HEK293T (cell line): ENCODE measurements around the gene LRP2.
"Not testable (repeated sequence)": the region's sequence is repeated elsewhere in the genome, so short reads cannot be mapped to it uniquely, and the experiment has no call there.

ENCODE experiments used
- CTCF ChIA-PET: fragments of 350-600 bp; formaldehyde crosslinking; extraction: SDS; loops from one replicate; lab custom pipeline; 2021; ENCODE audit warnings: antibody characterized with exemption, inconsistent platforms; lab: Yijun Ruan, JAX
- POLR2A ChIA-PET: fragments of 350-600 bp; formaldehyde crosslinking; extraction: SDS; loops from one replicate; lab custom pipeline; 2020; ENCODE audit warnings: antibody characterized with exemption, inconsistent platforms; lab: Yijun Ruan, JAX
- DNase-seq: peaks from one replicate; pipeline ENCODE4 v3.0.0; 2012; ENCODE audit warnings: mixed read lengths; ENCODE audit errors: extremely low spot score
- ARNT ChIP-seq: fragments of 450-650 bp; IDR thresholded peaks from 2 replicates; pipeline ENCODE4 v1.6.1; 2017; ENCODE audit warnings: mild to moderate bottlenecking
- BHLHE40 ChIP-seq: fragments of 450-650 bp; IDR thresholded peaks from 2 replicates; pipeline ENCODE4 v1.6.1; 2016; ENCODE audit warnings: mild to moderate bottlenecking, moderate library complexity, borderline replicate concordance
- CTBP1 ChIP-seq: fragments of 450-650 bp; IDR thresholded peaks from 2 replicates; pipeline ENCODE4 v1.6.1; 2016; ENCODE audit warnings: borderline replicate concordance
- ELF4 ChIP-seq: fragments of 450-650 bp; IDR thresholded peaks from 2 replicates; pipeline ENCODE4 v1.6.1; 2017; ENCODE audit warnings: antibody characterized with exemption
- FOXA1 ChIP-seq: fragments of 450-650 bp; IDR thresholded peaks from 2 replicates; pipeline ENCODE4 v1.6.1; 2016; ENCODE audit warnings: mild to moderate bottlenecking
- FOXK2 ChIP-seq: fragments of 450-650 bp; IDR thresholded peaks from 2 replicates; pipeline ENCODE4 v1.6.1; 2016; ENCODE audit warnings: mild to moderate bottlenecking
- FOXM1 ChIP-seq: fragments of 450-650 bp; IDR thresholded peaks from 2 replicates; pipeline ENCODE4 v1.6.1; 2017; ENCODE audit warnings: mild to moderate bottlenecking, borderline replicate concordance
- HDGF ChIP-seq: fragments of 450-650 bp; IDR thresholded peaks from 2 replicates; pipeline ENCODE4 v1.6.1; 2017; ENCODE audit warnings: antibody characterized with exemption, borderline replicate concordance
- L3MBTL2 ChIP-seq: fragments of 450-650 bp; conservative IDR thresholded peaks from 2 replicates; pipeline ENCODE4 v1.6.1; 2016; ENCODE audit warnings: mild to moderate bottlenecking
- LEF1 ChIP-seq: fragments of 450-650 bp; IDR thresholded peaks from 2 replicates; pipeline ENCODE4 v1.6.1; 2017; ENCODE audit warnings: mild to moderate bottlenecking, borderline replicate concordance
- NFRKB ChIP-seq: fragments of 450-650 bp; IDR thresholded peaks from 2 replicates; pipeline ENCODE4 v1.6.1; 2016; ENCODE audit warnings: mild to moderate bottlenecking, moderate library complexity
- PKNOX1 ChIP-seq: fragments of 450-650 bp; IDR thresholded peaks from 2 replicates; pipeline ENCODE4 v1.6.1; 2016
- SP1 ChIP-seq: fragments of 450-650 bp; IDR thresholded peaks from 2 replicates; pipeline ENCODE4 v1.6.1; 2017
- SUZ12 ChIP-seq: fragments of 450-650 bp; IDR thresholded peaks from 2 replicates; pipeline ENCODE4 v1.6.1; 2016; ENCODE audit warnings: mild to moderate bottlenecking
- TARDBP ChIP-seq: fragments of 450-650 bp; IDR thresholded peaks from 2 replicates; pipeline ENCODE4 v1.6.1; 2016
- ZNF384 ChIP-seq: fragments of 450-650 bp; IDR thresholded peaks from 2 replicates; pipeline ENCODE4 v1.6.1; 2016

Gene LRP2

GRCh38 chr2:169343202-169343601, 19.1 kb downstream of the LRP2 start:
- no peak for DNase-seq
- CTCF ChIA-PET: no interaction called here
- POLR2A ChIA-PET: no interaction called here
- no peak for TF ChIP-seq FOXK2
- no peak for TF ChIP-seq NFRKB
- no peak for TF ChIP-seq ELF4
- no peak for TF ChIP-seq CTBP1
- TF ChIP-seq L3MBTL2: no peak
- no peak for TF ChIP-seq SP1

- ChIA-PET POLR2A (no interaction called here), CTCF (interaction anchor here (1.2 kb wide), 1 partner anchor 10 kb away, joined by 3 read pairs; no protein-coding TSS in a partner anchor)
- TF ChIP-seq CTBP1 (no peak), FOXK2 (no peak), HDGF (no peak), TARDBP (no peak), ARNT (no peak), LEF1 (no peak), L3MBTL2 (no peak), SP1 (no peak), PKNOX1 (no peak), FOXA1 (no peak), SUZ12 (no peak), NFRKB (no peak), ELF4 (no peak), ZNF384 (no peak), BHLHE40 (no peak), FOXM1 (no peak)
- DNase-seq: no peak
Observed at GRCh38 chr2:169339657-169340056, 22.7 kb downstream of the LRP2 start.

- TF ChIP-seq ZNF384 (no peak), CTBP1 (no peak), SUZ12 (no peak), NFRKB (no peak), FOXK2 (no peak), PKNOX1 (no peak), FOXA1 (no peak), L3MBTL2 (no peak), BHLHE40 (no peak), ELF4 (no peak), FOXM1 (no peak), ARNT (no peak), LEF1 (no peak), HDGF (no peak), TARDBP (no peak), SP1 (no peak)
- POLR2A ChIA-PET: no interaction called here
- DNase-seq: no peak
- CTCF ChIA-PET: no interaction called here
Observed at GRCh38 chr2:169336695-169337094, 25.6 kb downstream of the LRP2 start.

- no peak for DNase-seq
- no peak for TF ChIP-seq SUZ12
- TF ChIP-seq FOXA1: no peak
- no peak for TF ChIP-seq ELF4
- no peak for TF ChIP-seq FOXK2
- no peak for TF ChIP-seq BHLHE40
- ChIA-PET POLR2A (no interaction called here), CTCF (no interaction called here)
Observed at GRCh38 chr2:169330555-169331198, 31.7 kb downstream of the LRP2 start.

- no peak for TF ChIP-seq FOXM1
- TF ChIP-seq TARDBP: no peak
- TF ChIP-seq BHLHE40: no peak
- TF ChIP-seq L3MBTL2: no peak
- no peak for TF ChIP-seq FOXK2
- no peak for TF ChIP-seq ARNT
- TF ChIP-seq ELF4: no peak
- TF ChIP-seq FOXA1: no peak
- TF ChIP-seq SP1: no peak
- TF ChIP-seq NFRKB: no peak
- no peak for TF ChIP-seq HDGF
- TF ChIP-seq SUZ12: no peak
- no peak for DNase-seq
- CTCF ChIA-PET: interaction anchor here (1.0 kb wide), 1 partner anchor 10 kb away, joined by 3 read pairs; no protein-coding TSS in a partner anchor
- POLR2A ChIA-PET: interaction anchor here (1.0 kb wide), 1 partner anchor 32 kb away, joined by 3 read pairs; the partner anchor contains the start of gene LRP2
Observed at GRCh38 chr2:169329688-169330554, 32.4 kb downstream of the LRP2 start.

- DNase-seq: no peak
- POLR2A ChIA-PET: no interaction called here
- no peak for TF ChIP-seq SUZ12
- TF ChIP-seq L3MBTL2: no peak
- TF ChIP-seq TARDBP: no peak
- no peak for TF ChIP-seq ELF4
- TF ChIP-seq LEF1: no peak
- no peak for TF ChIP-seq SP1
- TF ChIP-seq PKNOX1: no peak
- TF ChIP-seq CTBP1: no peak
- TF ChIP-seq FOXA1: no peak
- TF ChIP-seq ARNT: no peak
- TF ChIP-seq NFRKB: no peak
- TF ChIP-seq HDGF: no peak
- no peak for TF ChIP-seq BHLHE40
- no peak for TF ChIP-seq FOXM1
- no peak for TF ChIP-seq FOXK2
- CTCF ChIA-PET: no interaction called here
Observed at GRCh38 chr2:169328785-169329184, 33.5 kb downstream of the LRP2 start.

- POLR2A ChIA-PET, DNase-seq, CTCF ChIA-PET: not testable (repeated sequence)
Observed at GRCh38 chr2:169327837-169328236, 34.5 kb downstream of the LRP2 start.

GRCh38 chr2:169325886-169326285, 36.4 kb downstream of the LRP2 start:
- not testable (repeated sequence) for DNase-seq

More at GRCh38 chr2:169325886-169326285, 36.4 kb downstream of the LRP2 start:
- CTCF ChIA-PET, POLR2A ChIA-PET: not testable (repeated sequence)
